Activated CD4-positive, alpha-beta T cell treated with anti-CD3 and anti-CD28 coated beads for 4 hours (primary cell): Measurements from ENCODE around the gene TEKTIP1.
A peak's percentile ranks its signal among the peaks of the same experiment; 100 is the strongest.

ENCODE experiments used
- DNase-seq, 2 donors: peaks; one replicate each; pipeline ENCODE4 v3.0.0-alpha.2; 2020

The TEKTIP1 gene

DNA sequence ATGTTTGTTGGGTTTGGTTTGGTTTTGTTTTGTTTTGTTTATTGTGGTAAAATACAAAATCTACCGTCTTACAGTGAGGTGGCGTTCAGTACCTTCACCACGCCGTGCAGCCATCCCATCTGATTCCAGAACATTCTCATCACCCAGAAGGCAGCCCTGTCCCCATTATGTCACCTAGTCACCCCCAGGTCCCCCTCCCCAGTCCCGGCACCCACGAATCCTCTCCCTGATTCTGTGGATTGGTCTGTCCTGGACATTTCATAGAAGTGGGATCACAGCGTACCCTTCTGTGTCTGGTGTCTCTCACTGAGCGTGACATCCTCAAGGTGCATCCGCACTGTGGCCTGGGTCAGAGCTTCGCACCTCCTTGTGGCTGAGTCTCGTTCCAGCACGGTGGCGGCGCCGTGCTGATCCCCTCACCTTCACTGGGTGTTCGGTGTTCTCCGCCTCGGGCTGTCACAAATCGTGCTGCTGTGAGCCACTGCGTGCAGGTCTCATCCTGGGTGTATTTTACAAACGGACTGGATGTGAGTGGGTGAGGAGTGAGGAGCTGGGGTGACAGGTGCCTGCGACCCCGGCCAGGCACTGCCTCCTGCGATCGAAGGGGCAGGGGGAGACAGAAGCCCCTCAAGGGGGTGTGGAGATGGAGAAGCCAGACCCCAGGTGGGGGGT lies 580 bp upstream of the TEKTIP1 start:
- DNase-seq, result no peak

DNA sequence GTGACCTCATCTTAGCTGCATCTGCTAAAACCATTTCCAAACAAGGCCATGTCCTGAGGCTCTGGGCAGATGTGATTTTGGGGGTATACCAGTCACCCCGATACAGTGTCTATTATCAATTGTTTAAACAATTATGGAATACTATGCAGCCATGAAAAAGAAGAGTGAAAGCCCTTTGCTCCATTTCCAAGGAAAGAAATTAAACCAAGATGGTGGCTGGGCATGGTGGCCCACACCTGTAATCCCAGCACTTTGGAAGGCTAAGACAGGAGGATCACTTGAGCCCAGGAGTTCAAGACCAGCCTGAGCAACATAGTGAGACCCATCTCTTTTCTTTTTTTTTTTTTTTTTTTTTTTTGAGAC lies 763 bp downstream of the TEKTIP1 start:
- DNase-seq, result no peak

DNA sequence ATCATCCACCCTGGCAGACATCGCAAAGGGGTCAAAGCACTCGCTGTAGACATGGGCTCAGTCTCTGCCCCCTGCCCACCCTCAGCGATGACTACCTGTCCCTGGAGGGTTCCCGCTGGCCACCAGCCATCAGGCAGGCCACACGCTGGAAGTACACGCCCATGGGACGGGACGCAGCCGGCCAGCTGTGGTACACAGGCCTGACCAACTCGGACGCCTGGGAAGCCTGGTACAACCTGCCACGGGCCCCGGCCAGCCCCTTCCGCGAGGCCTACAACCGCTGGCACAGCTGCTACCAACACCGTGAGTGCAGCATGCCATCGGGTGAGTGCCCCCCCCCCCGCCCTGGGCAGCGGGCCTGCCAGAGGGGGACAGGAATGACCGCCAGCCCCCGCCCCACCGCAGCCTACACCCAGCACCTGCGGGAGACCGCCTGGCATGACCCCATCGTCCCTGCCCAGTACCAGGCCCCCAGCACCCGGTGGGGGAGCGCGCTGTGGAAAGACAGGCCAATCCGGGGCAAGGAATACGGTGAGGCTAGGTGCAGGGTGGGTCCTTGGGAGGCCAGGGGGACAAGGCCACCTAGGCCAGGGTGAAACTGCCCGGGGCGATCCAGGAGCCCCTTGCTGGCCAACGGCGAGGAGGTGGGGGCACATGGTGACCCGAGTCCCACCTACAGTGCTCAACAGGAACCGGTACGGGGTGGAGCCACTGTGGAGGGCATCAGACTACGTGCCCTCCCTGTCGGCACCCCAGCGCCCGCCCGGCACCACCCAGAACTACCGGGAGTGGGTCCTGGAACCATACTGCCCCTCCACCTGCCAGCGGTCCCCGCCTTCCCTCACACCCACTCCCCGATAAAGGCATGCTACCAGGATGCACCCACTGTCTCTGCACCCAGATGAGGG lies 4.4 kb downstream of the TEKTIP1 start:
- no peak for DNase-seq

DNA sequence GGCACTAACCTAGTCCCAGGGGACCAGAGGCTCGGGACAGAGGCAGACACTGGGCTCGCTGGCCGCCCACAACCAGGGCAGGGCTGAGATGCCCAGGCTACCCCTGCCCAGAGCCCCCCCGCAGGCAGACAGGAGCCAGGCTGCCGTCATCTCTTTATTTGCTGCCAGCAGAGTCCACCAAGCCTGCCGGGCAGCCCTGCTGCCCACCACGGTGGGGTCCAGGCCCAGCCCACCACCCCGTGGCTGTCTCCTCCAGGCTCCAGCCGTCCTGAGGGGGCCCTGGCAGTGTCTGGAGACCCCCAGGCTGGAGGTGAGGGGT lies 5.0 kb downstream of the TEKTIP1 start:
- DNase-seq, result no peak

DNA sequence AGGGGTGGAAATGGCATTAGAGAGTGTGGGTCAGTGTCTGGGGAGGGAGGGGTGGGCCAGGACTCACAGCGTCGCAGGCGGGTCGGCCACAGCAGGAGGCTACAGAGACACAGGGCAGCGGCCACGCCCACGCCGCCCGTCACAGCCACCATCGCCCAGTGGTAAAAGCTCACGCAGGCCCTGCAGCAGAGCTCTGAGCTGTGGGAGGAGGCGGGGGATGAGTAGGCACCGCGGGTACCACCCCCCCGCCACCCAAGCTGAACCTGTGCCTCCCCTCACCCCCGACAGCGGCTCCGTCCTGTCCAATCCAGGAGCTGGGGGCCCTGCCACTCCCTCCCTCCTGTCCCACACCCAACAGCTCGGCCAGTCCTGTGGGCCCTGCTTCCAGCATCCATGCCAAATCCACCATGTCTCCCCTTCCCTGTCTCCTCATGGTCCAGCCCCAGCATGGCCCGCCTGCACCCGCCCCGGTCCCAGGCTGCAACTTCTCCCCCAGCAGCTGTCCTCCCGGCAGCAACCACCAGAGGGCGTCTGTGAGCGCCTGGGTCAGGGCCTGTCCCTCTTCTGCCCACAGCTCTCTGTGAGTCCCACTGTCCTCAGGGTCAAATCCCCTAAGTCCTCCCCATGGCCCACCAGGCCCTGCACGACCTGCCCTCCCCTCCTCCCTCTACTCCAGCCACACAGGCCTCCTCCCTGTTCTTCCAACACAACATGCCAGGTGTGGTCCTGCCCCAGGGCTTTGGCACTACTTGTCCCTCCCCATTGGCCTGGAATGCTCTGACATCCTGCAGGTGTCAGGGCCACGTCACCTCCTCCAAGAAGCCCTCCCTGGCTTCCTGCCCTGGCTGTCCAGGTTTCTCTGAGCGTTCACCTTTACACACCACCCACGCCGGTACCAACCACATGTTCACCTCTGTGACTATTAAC lies 6.0 kb downstream of the TEKTIP1 start:
- peak; percentile 60 to 81 for DNase-seq

DNA sequence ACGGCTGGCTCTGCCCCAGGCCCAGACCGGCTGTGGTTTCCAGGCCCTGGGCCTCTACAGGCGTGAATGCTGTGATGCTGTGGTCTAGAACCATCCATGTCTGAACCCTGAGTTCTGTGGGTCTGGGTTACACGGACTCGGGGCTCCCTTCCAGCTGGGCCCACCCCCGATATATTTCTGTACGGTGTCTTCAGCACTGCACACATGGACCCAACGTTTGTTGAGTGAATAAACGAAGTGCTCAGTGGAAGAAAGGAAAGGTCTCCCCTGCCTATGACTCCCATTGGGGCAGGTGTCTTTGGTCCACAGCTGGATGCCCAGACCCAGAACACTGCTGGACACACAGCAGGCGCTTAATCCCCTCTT lies 6.7 kb downstream of the TEKTIP1 start:
- DNase-seq, result no peak

DNA sequence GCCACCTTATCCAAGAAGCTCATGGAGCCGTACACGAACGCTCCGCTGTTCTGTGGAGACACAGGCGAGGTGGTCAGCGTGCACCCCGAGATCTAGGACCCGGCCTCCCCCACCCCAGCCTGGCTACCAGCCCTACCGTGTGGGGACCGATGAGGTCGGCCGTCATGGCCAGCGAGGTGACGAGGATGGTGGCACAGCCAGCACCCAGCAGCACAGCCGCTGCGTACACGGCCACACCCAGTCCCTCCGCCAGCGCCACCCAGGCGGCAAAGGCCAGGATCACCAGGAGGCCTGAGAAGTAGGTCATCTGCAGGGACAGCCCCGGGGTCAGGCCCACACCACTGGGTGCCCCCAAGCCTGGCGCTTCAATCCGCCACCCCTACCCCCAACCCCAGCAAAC lies 7.1 kb downstream of the TEKTIP1 start:
- DNase-seq, result no peak

DNA sequence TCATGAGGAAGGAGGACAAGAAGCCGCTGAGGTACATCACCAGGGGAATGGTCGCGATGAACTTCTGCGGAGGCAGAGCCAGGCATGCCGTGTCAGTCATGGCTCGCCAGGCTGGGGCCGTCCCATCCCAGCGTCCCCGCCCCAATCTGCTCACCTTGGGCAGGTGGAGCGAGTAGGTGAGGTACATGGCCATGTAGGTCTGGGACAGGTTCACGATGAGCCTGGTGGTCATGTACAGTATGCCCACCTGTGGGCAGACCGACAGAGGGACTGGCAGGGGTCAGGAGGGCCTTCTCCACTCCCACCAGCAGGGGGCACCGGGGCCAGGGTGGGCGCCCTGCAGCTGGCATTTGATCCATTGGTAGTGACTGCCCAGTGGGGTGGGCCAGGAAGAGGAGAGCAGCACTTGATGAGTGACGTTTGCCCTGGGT lies 8.3 kb downstream of the TEKTIP1 start:
- DNase-seq, result no peak

DNA sequence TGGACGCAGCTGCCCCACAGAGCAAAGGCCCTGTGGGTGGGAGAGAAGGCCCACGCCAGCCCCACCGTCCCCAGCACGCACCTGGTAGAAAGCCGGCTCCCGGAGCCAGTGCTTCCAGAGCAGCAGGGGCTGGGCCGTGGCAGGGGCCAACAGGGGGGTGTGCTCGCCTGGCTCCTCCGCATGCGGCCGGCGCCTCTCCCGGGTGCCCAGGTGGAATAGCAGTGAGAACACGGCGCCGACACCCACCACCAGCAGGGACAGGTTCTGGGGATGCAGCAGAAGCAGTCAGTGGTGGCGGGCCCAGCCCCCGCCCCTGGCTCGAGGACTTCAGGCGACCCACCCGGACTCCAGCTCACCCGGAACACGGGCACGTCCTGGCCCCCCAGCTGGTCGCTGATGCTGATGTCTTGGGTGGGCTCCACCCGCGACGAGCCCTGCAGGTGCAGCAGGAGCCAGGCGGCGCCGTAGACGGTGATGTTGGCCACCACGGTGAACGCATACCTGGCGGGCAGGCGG lies 8.9 kb downstream of the TEKTIP1 start:
- no peak for DNase-seq

DNA sequence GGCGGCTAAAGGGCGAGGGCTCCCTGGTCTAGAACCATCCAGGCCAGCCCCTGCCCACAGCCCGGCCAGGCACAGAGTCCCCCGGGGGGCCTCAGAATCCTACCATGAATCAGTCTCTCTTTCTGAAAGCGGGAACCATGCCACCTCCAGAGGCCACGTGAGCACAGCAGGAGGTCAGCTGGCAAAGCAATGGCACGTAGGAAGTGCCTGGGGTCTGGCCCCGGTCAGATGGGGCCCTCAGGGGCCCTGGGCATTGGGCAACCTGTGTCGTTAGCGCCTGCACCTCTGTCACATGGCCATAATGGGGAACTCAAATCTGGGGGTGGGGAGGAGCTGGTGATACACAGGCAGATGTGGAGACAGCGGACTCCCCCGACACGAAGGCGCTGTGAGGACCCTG lies 9.6 kb downstream of the TEKTIP1 start:
- no peak for DNase-seq

DNA sequence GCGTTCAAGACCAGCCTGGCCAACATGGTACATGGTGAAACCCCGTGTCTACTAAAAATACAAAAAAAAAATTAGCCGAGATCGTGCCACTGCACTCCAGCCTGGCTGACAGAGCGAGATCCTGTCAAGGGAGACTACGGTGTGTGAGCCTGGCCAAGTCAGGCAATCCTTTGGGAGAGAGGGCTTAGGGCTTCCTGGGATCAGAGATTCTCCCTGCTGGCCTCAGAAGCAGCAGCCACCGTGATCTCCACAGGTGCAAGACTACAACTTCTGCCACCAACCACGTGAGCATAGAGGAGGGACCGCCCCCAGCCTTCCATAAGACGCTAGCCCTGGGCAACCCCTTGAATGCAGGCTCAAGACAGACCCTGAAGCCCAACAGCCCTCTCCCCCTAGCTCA lies 10.8 kb downstream of the TEKTIP1 start:
- DNase-seq, result no peak

DNA sequence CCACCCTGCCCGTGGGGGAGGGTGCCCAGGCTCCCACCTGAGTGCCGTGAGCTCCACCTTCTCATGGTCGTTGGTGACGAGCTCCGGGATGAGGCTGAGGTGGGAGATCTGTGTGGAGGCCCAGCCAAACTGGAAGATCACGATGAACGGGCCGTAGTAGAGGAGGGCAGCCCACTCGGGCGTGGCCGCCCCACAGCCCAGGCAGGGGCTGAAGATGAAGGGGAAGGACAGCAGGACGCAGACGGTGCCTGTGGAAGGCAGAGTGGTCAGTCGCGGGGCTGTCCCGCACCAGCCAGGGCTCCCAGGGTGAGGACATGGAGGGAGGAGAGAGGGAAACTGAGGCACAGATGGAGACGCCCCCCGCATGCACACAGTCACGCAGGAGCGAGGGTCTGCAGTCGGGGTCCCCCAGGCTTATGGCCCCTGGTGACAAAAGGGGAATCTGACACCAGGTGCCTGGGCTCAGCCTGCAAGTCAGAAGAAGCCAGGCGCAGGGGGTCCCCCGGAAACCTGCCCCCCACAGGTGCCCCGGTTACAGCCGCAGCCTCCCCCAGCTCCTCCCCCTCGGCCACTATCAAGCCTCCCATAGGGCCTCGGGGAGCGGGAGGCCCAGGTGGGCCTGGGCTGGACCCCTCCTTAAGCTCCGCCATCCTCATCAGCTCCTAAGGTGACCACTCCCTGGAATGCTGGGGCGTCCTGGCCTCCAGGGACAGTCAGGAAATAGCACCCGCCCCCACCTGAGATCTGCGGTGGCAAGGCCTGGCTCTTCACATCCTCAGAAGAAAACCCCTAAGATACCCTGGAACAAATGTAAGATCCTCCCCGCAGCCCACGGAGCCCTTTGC lies 12.2 kb downstream of the TEKTIP1 start:
- no peak for DNase-seq

DNA sequence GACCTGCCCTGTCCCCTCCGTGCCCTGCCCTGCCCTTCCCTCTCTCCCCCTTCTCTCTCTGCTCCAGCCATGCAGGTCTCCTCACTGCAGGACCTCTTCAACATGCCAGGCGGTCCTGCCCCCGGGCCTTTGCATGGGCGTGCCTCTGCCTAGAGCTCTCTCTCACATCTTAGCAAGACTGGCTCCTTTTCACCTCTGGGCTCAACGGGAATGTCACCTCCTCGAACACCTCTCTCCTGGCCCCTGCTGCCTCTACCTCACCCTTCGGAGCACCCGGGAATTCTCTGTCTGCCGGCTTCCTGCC lies 12.8 kb downstream of the TEKTIP1 start:
- DNase-seq, result no peak

DNA sequence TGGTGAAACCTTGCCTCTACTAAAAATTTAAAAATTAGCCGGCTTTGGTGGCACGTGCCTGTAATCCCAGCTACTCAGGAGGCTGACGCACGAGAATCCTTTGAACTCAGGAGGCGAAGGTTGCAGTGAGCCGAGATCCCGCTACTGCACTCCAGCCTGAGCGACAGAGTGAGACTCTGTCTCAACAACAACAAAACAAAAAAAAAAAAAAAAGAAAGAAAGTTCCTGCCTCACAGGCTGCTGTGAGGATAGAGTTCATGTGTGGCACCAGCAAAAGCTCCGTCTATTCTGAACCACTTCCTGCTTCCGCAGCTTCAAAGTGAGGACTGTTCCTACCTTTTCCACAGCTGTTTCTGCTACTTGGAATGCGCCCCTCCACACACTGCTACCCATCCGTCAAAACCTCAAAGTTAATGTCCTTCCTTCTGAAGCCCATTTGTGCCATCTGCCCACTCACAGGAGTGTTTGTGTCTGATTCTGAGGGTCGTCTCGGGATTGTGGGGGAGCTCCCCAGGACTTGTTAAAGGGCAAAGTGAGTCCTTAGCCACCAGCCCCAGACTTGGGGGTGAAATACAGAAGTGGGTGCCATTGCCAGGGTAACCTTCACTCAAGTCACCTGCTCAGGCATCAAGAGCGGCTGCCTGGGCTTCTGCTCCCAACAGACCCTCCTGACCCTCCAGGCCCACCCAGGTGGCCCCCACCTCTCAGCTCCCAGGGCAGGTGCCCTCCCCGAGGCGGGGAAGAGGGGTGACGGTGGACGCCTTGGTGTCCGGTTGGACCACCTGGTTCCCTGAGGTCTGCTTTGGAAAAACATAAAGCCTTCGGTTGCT lies 15.5 kb downstream of the TEKTIP1 start:
- DNase-seq, result peak in 1 of 2 donors; percentile 40

DNA sequence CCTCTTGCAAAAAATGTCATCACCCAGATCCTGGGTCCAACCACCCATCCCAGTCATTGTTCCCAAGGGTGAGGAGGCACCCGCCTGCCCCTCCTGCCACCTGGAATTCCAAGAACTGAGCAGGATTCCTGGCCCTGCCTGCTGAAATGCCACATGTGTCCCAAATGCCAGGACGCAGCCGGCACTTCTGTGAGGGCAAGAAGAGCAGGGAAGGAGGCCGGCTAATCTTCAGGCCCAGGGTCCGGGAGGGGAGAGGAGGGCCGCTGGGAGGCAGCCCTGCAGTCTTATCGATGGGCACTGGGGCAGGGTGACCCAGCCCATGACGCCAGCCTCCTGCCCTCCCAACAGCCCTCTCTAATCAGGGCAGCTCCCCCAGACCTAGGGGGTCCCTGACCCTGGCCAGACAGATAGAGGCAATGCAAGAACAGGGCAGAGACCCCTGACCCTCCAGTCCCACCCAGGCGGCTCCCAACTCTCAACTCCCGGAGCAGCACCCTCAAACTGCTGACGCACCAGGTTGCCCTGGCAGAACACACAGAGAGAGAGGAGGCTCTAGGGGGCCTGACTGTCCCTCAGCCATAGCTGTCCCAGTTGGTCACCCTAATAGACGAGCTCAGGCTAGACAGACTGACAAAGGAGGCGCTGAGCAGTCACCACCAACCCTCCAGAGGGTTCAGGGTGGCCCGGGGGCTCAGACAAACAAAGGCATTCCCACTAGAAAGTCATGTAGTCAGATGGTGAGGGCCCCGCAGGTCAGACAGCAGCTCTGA lies 16.9 kb downstream of the TEKTIP1 start:
- DNase-seq, result no peak

DNA sequence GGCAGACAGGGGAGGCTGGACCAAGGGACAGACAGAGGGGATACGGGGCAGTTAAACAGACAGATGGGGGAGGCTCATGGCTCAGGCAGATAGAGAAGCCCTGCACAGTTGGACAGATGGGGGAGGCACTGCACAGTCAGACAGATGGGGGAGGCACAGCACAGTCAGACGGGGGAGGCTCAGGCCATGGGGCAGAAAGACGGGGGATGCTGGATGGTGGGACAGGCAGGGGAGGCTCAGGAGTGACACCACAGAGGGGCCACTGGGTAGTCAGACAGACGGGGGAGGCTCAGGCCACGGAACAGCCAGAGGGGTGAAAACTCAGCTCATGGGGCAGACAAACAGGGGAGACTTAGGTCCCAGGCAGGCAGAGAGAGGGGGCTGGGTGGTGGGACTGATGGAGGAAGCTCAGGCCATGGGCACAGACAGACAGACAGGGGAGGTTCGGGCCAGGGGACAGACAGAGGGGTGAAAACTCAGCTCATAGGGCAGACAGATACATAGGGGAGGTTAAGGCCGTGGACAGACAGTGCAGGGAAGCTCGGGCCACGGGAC lies 17.5 kb downstream of the TEKTIP1 start:
- DNase-seq, result no peak

DNA sequence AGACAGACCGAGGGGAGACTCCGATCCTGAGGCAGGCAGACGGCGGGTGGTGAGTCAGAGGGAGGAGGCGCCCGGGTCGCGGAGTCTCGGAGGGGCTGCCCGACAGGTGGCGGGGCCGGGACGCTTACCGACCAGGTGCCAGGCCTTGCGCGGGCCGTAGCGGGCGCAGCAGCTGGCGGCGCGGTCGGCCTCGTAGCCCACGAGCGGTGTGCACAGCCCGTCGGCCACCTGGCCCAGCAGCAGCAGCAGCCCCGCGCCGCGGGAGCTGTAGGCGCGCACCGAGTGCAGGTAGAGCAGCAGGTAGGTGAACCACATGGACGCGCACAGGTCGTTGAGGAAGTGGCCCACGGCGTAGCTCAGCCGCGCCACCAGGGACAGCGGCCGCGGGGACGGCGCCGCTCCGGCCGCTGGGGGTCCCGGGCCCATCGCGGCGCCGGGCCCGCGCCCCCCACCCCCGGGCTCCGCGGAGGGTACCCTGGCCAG lies 18.0 kb downstream of the TEKTIP1 start:
- peak; percentile 75 to 77 for DNase-seq

DNA sequence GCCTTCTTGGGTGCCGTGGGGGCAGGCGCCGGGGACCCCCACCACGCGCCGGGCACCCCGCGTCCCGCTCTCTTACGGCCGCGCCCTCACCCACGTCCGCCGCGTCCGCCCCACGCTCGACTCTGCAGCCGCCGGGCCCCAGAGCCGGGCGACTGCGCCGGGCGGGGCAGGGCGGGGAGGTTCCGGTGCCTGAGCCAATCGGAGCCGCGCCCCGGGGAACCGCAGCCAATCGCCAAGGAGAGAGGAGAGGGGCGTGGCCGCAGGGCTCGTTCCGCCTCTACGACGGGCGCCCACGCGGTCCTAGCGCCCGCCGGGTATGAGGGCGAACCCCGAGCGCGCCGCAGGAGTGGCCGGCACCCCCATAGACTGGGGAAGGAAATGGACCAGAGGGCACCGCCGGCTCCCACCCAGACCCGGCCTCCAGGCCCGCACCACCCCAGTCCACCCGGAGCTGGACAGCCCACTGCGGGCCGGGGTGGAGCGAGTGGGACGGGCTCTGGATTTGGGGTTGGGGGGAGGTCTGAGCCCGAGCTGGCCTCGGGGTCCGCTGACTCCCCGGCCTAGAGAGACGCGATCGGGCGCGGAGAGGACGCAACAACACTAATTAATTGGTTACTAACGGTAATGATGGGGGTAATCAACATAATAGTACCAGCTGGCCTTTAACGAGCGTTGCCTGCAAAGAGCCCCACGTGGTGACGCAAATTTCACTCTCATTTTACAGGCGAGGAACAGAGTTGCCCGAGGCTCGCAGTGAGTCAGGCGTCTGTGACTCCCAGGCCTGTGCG lies 18.7 kb downstream of the TEKTIP1 start, which contains the start of gene MFSD12:
Gene MFSD12 (minus strand): TSS at position 126 of the 788 bp plus-strand sequence. CDS start 183 bp downstream, outside the sequence.
- DNase-seq, result peak; percentile 93 to 96
